GM23338 (cell line): Measurements from ENCODE around the gene MZB1. TPM values are rescaled to one million over a fixed set of nuclear protein-coding genes. Genes with fewer than 3 reads are reported as not detected.

ENCODE experiments used
- ATAC-seq: fragments of 200-7000 bp; cut with Tn5 transposase; 3 replicates; pipeline ENCODE4 v1.9.1; 2020
- DNase-seq: peaks from one replicate; pipeline ENCODE4 v3.0.0-alpha.2; 2015; ENCODE audit warnings: low spot score
- H2AFZ ChIP-seq: fragments of 200-600 bp; sonication (generic); 2 replicates; pipeline ENCODE4 v1.8.0; 2016; ENCODE audit warnings: antibody characterized with exemption, mild to moderate bottlenecking, moderate library complexity
- H3F3A ChIP-seq: fragments of 200-600 bp; sonication (generic); replicated peaks from 2 replicates; pipeline ENCODE4 v1.8.0; 2017; ENCODE audit warnings: antibody characterized with exemption, mixed run types, low read depth
- H3K27ac ChIP-seq: fragments of 200-600 bp; sonication (generic); 2 replicates; pipeline ENCODE4 v1.6.1; 2016; ENCODE audit warnings: low read depth
- H3K27me3 ChIP-seq: fragments of 200-600 bp; sonication (generic); 2 replicates; pipeline ENCODE4 v1.8.0; 2016; ENCODE audit warnings: mild to moderate bottlenecking, mixed run types, moderate library complexity; ENCODE audit not compliant: insufficient read depth
- H3K36me3 ChIP-seq: fragments of 200-600 bp; sonication (generic); 2 replicates; pipeline ENCODE4 v1.8.0; 2016; ENCODE audit warnings: mild to moderate bottlenecking; ENCODE audit not compliant: insufficient read depth
- H3K4me1 ChIP-seq: fragments of 200-600 bp; sonication (generic); 2 replicates; pipeline ENCODE4 v1.8.0; 2016; ENCODE audit warnings: mild to moderate bottlenecking, moderate library complexity; ENCODE audit not compliant: insufficient read depth
- H3K4me2 ChIP-seq: fragments of 200-600 bp; sonication (generic); 2 replicates; pipeline ENCODE4 v1.7.1; 2017; ENCODE audit warnings: mixed run types
- H3K4me3 ChIP-seq: fragments of 200-600 bp; sonication (generic); 2 replicates; pipeline ENCODE4 v1.6.1; 2016; ENCODE audit warnings: mixed run types
- H3K79me2 ChIP-seq: fragments of 200-600 bp; sonication (generic); replicated peaks from 2 replicates; pipeline ENCODE4 v1.8.0; 2017; ENCODE audit warnings: mild to moderate bottlenecking; ENCODE audit not compliant: insufficient read depth
- H3K9me2 ChIP-seq: fragments of 200-600 bp; sonication (generic); 2 replicates; pipeline ENCODE4 v1.8.0; 2017; ENCODE audit not compliant: insufficient read depth
- H4K20me1 ChIP-seq: fragments of 200-600 bp; sonication (generic); replicated peaks from 2 replicates; pipeline ENCODE4 v1.8.0; 2017; ENCODE audit warnings: mild to moderate bottlenecking; ENCODE audit not compliant: insufficient read depth
- H3K27ac Mint-ChIP-seq: 2 replicates; pipeline ENCODE4 v1.8.0; 2020; ENCODE audit warnings: inconsistent platforms, mild to moderate bottlenecking, moderate library complexity, mixed read lengths
- H3K27me3 Mint-ChIP-seq: 3 replicates; pipeline ENCODE4 v1.8.0; 2022; ENCODE audit warnings: low read depth, mild to moderate bottlenecking, moderate library complexity, mixed read lengths, inconsistent platforms; ENCODE audit not compliant: insufficient read depth, poor library complexity
- H3K36me3 Mint-ChIP-seq: 3 replicates; pipeline ENCODE4 v1.8.0; 2021; ENCODE audit warnings: low read depth, mild to moderate bottlenecking, inconsistent platforms, moderate library complexity, mixed read lengths
- H3K4me1 Mint-ChIP-seq: 3 replicates; pipeline ENCODE4 v1.8.0; 2020; ENCODE audit warnings: mild to moderate bottlenecking, inconsistent platforms, mixed read lengths
- H3K4me3 Mint-ChIP-seq: 3 replicates; pipeline ENCODE4 v1.8.0; 2021; ENCODE audit warnings: moderate library complexity, mild to moderate bottlenecking, inconsistent platforms, mixed read lengths
- H3K9me3 Mint-ChIP-seq: 3 replicates; pipeline ENCODE4 v1.8.0; 2020; ENCODE audit warnings: moderate library complexity, mild to moderate bottlenecking, inconsistent platforms, mixed read lengths
- CREB1 ChIP-seq: fragments of 250-450 bp; sonication (Bioruptor Pico); IDR thresholded peaks from 2 replicates; pipeline ENCODE4 v1.5.0; 2020; ENCODE audit warnings: low read depth, mild to moderate bottlenecking, moderate library complexity
- EZH2phosphoT487 ChIP-seq: fragments of 200-600 bp; sonication (generic); IDR thresholded peaks from one replicate; pipeline ENCODE4 v1.8.1; 2018; ENCODE audit warnings: antibody characterized with exemption; ENCODE audit not compliant: unreplicated experiment
- JUNB ChIP-seq: IDR thresholded peaks from one replicate; pipeline ENCODE4 v1.6.1; 2016; ENCODE audit warnings: antibody characterized with exemption; ENCODE audit not compliant: unreplicated experiment
- NANOG ChIP-seq: IDR thresholded peaks from 2 replicates; pipeline ENCODE4 v1.6.1; 2016; ENCODE audit warnings: antibody characterized with exemption, borderline replicate concordance
- POLR2AphosphoS5 ChIP-seq: IDR thresholded peaks from 2 replicates; pipeline ENCODE4 v1.6.1; 2016; ENCODE audit warnings: antibody characterized with exemption, low read depth
- STAT1 ChIP-seq: IDR thresholded peaks from one replicate; pipeline ENCODE4 v1.6.1; 2016; ENCODE audit warnings: antibody characterized with exemption; ENCODE audit not compliant: unreplicated experiment
- ZNF114 ChIP-seq: fragments of 250-450 bp; sonication (Bioruptor Pico); IDR thresholded peaks from 2 replicates; pipeline ENCODE4 v1.5.0; 2020; ENCODE audit warnings: mild to moderate bottlenecking, moderate library complexity
- ZNF331 ChIP-seq: fragments of 250-450 bp; sonication (Bioruptor Pico); IDR thresholded peaks from 2 replicates; pipeline ENCODE4 v1.5.0; 2020; ENCODE audit warnings: low read depth, mild to moderate bottlenecking, moderate library complexity
- polyA plus RNA-seq: library from polyadenylated mRNA; unstranded; fragments of >200 nt; fragmentation: Nextera tagmentation; extraction: Ambion mirVana; gene quantifications from 2 replicates; pipeline ENCODE4 v1.2.1, GENCODE V29; 2016
- total RNA-seq: library from RNA; depleted of rRNA; stranded (reverse); fragments of >200 nt; shearing (Covaris generic); gene quantifications from 2 replicates; pipeline ENCODE4 v1.2.3, GENCODE V29; 2014
- TF ChIP-seq, protein P1 (sequence below): fragments of 250-450 bp; sonication (Bioruptor Pico); IDR thresholded peaks from 2 replicates; pipeline ENCODE4 v1.5.0; 2020; ENCODE audit warnings: mild to moderate bottlenecking, moderate library complexity
- TF ChIP-seq, protein P2 (sequence below): IDR thresholded peaks from 2 replicates; pipeline ENCODE4 v1.6.1; 2016; ENCODE audit warnings: antibody characterized with exemption
- TF ChIP-seq, protein P3 (sequence below): IDR thresholded peaks from one replicate; pipeline ENCODE4 v1.6.1; 2018; ENCODE audit warnings: antibody characterized with exemption; ENCODE audit not compliant: unreplicated experiment
- TF ChIP-seq, protein P4 (sequence below), 2 experiments: fragments of 200-600 bp in 1 of 2; sonication (generic) in 1 of 2; conservative IDR thresholded peaks; 2 replicates each; pipeline versions ENCODE4 v1.5.1 to v1.6.1; 2016 to 2017; ENCODE audit warnings: antibody characterized with exemption in 2 of 2, low read depth in 2 of 2, mild to moderate bottlenecking in 2 of 2, moderate library complexity in 1 of 2

MZB1 gene
- total and polyA plus RNA-seq, 2 experiments from 2014 or later, result 0.52 to 1.6 TPM

DNA sequence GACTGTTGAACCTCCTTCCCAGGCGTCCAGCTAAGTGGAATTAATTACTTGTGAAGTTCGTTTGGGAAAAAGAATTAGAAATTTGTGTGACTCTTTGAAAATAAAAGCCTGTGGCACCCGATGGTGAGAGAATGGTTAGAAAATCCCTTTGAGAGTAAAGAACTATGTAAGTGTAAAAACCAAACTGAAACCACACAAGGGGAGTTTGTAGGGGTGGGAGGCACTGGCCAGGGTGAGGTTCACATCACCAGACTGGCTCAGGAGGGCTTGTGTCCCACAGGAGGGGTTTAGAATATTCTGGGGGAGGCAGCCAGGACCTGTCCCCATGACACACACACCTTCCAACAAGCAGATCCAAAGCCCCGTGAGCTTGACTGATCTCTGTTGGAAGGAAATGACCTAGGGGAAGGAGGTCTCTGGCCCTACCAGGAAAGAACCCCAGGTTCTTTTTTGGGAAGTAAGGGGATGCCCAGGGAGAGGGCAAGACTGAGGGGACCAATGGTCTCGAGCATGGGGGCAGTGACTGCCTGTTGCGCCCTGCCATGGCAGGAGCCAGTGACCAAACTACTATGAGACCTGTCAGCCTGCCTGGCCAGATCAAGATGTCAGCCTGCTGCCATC, 9.9 kb upstream of the MZB1 start (continued):
- TF ChIP-seq, protein P1, sequence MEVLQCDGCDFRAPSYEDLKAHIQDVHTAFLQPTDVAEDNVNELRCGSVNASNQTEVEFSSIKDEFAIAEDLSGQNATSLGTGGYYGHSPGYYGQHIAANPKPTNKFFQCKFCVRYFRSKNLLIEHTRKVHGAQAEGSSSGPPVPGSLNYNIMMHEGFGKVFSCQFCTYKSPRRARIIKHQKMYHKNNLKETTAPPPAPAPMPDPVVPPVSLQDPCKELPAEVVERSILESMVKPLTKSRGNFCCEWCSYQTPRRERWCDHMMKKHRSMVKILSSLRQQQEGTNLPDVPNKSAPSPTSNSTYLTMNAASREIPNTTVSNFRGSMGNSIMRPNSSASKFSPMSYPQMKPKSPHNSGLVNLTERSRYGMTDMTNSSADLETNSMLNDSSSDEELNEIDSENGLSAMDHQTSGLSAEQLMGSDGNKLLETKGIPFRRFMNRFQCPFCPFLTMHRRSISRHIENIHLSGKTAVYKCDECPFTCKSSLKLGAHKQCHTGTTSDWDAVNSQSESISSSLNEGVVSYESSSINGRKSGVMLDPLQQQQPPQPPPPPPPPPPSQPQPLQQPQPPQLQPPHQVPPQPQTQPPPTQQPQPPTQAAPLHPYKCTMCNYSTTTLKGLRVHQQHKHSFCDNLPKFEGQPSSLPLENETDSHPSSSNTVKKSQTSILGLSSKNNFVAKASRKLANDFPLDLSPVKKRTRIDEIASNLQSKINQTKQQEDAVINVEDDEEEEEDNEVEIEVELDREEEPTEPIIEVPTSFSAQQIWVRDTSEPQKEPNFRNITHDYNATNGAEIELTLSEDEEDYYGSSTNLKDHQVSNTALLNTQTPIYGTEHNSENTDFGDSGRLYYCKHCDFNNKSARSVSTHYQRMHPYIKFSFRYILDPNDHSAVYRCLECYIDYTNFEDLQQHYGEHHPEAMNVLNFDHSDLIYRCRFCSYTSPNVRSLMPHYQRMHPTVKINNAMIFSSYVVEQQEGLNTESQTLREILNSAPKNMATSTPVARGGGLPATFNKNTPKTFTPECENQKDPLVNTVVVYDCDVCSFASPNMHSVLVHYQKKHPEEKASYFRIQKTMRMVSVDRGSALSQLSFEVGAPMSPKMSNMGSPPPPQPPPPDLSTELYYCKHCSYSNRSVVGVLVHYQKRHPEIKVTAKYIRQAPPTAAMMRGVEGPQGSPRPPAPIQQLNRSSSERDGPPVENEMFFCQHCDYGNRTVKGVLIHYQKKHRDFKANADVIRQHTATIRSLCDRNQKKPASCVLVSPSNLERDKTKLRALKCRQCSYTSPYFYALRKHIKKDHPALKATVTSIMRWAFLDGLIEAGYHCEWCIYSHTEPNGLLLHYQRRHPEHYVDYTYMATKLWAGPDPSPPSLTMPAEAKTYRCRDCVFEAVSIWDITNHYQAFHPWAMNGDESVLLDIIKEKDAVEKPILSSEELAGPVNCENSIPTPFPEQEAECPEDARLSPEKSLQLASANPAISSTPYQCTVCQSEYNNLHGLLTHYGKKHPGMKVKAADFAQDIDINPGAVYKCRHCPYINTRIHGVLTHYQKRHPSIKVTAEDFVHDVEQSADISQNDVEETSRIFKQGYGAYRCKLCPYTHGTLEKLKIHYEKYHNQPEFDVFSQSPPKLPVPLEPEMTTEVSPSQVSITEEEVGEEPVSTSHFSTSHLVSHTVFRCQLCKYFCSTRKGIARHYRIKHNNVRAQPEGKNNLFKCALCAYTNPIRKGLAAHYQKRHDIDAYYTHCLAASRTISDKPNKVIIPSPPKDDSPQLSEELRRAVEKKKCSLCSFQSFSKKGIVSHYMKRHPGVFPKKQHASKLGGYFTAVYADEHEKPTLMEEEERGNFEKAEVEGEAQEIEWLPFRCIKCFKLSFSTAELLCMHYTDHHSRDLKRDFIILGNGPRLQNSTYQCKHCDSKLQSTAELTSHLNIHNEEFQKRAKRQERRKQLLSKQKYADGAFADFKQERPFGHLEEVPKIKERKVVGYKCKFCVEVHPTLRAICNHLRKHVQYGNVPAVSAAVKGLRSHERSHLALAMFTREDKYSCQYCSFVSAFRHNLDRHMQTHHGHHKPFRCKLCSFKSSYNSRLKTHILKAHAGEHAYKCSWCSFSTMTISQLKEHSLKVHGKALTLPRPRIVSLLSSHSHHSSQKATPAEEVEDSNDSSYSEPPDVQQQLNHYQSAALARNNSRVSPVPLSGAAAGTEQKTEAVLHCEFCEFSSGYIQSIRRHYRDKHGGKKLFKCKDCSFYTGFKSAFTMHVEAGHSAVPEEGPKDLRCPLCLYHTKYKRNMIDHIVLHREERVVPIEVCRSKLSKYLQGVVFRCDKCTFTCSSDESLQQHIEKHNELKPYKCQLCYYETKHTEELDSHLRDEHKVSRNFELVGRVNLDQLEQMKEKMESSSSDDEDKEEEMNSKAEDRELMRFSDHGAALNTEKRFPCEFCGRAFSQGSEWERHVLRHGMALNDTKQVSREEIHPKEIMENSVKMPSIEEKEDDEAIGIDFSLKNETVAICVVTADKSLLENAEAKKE, result no peak
- TF ChIP-seq CREB1 (no peak), ZNF331 (CRISPR knock-in tag) (no peak), EZH2phosphoT487 (no peak)

DNA sequence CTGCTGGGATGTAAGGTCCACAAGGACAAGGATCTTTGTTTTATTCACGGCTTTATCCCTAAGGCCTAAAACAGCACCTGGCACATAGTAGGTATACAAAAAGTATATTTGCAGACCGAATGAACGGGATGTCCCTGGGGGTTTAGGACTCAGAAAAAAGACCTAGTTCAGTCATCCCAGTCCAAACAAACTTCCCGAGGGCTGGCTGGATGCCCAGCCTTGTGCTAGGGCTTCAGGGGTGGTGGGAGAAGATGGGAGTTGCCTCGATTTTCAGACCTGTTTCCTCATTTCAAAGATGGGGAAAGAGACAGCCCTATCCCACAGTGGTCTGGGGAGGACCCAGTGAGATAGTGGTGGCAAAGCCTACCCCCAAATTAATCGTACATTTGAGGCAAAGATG, 8.2 kb upstream of the MZB1 start:
- H3K27ac ChIP-seq, result no peak overlapping the region
- H3K27me3 Mint-ChIP-seq, result peaks cover 29% of the 10 kb centered on the region
- DNase-seq (no peak), ATAC-seq (no peak)
- peaks cover 23% of the 10 kb centered on the region for H3F3A ChIP-seq
- peaks cover 16% of the 10 kb centered on the region for H3K4me1 Mint-ChIP-seq
- no peaks in the 10 kb centered on the region for H3K9me3 Mint-ChIP-seq
- no peaks in the 10 kb centered on the region for H3K36me3 ChIP-seq
- H3K4me2 ChIP-seq, result no peak overlapping the region
- H3K4me3 Mint-ChIP-seq, result no peak overlapping the region
- no peak overlapping the region for H3K27ac Mint-ChIP-seq
- H2AFZ ChIP-seq, result no peak overlapping the region
- H3K9me2 ChIP-seq, result no peaks in the 10 kb centered on the region
- H3K79me2 ChIP-seq, result no peaks in the 10 kb centered on the region
- peaks cover 34% of the 10 kb centered on the region for H3K27me3 ChIP-seq
- 0 out of 2 replicates have a peak, but pooled peaks cover 2% of the 10 kb centered on the region for H4K20me1 ChIP-seq
- H3K36me3 Mint-ChIP-seq, result peaks cover 15% of the 10 kb centered on the region
- H3K4me1 ChIP-seq, result peaks cover 2% of the 10 kb centered on the region; the same call in 1 of the 2 replicates
- no peak overlapping the region for H3K4me3 ChIP-seq
- TF ChIP-seq CREB1 (no peak), EZH2phosphoT487 (no peak), POLR2AphosphoS5 (no peak), ZNF114 (no peak), JUNB (no peak), ZNF331 (CRISPR knock-in tag) (no peak), STAT1 (no peak), NANOG (no peak)
- TF ChIP-seq, protein P2, sequence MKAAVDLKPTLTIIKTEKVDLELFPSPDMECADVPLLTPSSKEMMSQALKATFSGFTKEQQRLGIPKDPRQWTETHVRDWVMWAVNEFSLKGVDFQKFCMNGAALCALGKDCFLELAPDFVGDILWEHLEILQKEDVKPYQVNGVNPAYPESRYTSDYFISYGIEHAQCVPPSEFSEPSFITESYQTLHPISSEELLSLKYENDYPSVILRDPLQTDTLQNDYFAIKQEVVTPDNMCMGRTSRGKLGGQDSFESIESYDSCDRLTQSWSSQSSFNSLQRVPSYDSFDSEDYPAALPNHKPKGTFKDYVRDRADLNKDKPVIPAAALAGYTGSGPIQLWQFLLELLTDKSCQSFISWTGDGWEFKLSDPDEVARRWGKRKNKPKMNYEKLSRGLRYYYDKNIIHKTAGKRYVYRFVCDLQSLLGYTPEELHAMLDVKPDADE, result no peak
- TF ChIP-seq, protein P3, sequence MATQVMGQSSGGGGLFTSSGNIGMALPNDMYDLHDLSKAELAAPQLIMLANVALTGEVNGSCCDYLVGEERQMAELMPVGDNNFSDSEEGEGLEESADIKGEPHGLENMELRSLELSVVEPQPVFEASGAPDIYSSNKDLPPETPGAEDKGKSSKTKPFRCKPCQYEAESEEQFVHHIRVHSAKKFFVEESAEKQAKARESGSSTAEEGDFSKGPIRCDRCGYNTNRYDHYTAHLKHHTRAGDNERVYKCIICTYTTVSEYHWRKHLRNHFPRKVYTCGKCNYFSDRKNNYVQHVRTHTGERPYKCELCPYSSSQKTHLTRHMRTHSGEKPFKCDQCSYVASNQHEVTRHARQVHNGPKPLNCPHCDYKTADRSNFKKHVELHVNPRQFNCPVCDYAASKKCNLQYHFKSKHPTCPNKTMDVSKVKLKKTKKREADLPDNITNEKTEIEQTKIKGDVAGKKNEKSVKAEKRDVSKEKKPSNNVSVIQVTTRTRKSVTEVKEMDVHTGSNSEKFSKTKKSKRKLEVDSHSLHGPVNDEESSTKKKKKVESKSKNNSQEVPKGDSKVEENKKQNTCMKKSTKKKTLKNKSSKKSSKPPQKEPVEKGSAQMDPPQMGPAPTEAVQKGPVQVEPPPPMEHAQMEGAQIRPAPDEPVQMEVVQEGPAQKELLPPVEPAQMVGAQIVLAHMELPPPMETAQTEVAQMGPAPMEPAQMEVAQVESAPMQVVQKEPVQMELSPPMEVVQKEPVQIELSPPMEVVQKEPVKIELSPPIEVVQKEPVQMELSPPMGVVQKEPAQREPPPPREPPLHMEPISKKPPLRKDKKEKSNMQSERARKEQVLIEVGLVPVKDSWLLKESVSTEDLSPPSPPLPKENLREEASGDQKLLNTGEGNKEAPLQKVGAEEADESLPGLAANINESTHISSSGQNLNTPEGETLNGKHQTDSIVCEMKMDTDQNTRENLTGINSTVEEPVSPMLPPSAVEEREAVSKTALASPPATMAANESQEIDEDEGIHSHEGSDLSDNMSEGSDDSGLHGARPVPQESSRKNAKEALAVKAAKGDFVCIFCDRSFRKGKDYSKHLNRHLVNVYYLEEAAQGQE, result no peak
- TF ChIP-seq, protein P4, sequence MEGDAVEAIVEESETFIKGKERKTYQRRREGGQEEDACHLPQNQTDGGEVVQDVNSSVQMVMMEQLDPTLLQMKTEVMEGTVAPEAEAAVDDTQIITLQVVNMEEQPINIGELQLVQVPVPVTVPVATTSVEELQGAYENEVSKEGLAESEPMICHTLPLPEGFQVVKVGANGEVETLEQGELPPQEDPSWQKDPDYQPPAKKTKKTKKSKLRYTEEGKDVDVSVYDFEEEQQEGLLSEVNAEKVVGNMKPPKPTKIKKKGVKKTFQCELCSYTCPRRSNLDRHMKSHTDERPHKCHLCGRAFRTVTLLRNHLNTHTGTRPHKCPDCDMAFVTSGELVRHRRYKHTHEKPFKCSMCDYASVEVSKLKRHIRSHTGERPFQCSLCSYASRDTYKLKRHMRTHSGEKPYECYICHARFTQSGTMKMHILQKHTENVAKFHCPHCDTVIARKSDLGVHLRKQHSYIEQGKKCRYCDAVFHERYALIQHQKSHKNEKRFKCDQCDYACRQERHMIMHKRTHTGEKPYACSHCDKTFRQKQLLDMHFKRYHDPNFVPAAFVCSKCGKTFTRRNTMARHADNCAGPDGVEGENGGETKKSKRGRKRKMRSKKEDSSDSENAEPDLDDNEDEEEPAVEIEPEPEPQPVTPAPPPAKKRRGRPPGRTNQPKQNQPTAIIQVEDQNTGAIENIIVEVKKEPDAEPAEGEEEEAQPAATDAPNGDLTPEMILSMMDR (conservative IDR thresholded peaks at IDR 0.05; ENCODE audit: low read depth in 2 of 2), result no peak
